SHP77 treated with DMSO at 0.1 percent for 48 hours (cell line): ENCODE results near the gene SOX11.
"Not testable (repeated sequence)": the region's sequence is repeated elsewhere in the genome, so short reads cannot be mapped to it uniquely, and the experiment has no call there.

ENCODE experiments used
- DNase-seq: peaks from one replicate; lab custom pipeline; 2025; lab: John Stamatoyannopoulos, UW

The SOX11 gene

DNA sequence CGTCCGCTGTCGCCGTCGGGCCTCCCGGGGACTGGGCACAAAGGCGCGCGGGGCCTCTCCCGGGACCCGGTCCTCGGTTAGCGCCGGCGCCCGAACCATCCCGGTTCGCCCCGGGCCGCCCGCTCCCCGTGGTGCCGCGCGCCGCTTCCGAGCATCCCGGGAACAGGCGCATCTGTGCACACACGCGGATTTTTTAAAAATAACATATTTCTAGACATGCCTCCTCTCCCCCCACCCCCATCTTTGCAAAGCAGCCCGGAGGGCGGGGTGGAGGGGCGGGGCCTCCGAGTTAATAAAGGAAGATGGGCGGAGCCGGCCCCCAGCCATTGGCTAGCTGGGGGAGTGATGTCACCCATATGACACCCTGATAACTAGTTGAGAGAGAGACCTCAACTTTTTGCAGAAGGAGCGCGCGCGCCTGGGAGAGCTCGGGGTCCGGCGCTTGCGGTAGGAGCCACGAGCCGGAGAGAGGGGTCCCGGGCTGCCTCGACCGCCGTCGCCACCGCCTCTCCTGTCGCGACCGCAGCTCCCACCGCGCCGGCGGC lies at the start of gene SOX11:
Gene SOX11 (plus strand): TSS at position 400 of the 545 bp plus-strand sequence. CDS start 338 bp downstream, outside the sequence.
- DNase-seq: peak; percentile 96

DNA sequence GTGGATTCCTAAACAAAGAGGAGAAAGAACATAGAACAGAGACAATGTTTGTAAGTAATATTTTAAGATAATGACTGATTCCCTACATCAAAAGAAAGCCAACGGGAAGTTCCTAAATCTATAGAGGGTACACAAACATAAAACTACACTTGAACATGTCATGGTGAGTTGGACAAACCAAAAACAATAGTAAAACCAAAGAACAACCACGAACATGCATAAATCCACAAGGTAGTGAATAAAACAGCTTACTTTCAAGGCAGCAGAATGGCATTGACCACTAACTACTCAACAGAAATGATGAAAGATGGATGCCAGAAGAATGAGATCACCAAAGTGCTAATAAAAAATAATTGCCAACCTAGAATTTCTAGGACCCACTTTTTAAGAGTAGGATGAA lies 39.5 kb upstream of the SOX11 start:
- not testable (repeated sequence) for DNase-seq

DNA sequence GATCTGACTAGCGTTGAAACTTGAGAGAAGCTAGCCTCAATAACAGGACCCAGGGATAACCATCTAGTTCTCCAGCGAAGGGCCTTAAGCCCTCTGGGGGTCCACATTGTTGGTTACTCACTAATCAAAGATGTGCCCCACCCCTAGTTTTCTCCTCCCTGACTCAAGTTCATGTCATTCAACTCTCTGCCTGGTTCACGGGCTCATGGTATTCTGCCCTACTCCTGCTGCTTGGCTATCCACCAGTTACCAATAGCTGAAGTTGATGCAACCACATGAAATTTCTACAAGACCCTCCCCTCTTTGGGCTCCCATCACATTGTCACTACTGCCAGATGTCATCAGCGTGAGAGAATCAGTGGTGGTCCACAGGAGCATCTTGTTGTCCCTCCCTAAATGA lies 38.4 kb upstream of the SOX11 start:
- not testable (repeated sequence) for DNase-seq

DNA sequence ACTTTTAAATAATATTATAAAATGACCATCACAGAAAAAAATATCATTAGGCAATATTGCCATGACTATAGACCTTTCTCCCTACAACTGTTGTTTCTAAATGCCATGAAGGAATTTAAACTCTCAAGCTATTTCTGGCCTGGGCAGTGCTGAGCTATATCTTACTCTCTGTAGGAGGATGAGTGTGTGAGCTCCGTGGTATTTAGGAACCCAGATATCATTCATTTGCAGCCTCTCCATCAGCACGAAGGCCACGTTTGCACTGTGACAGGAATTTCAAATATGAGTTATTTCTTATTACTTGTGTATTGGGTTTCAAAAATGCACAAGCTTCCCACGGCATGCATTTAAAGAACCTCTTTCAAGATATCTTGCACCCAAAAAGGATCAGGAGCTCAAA lies 35.0 kb upstream of the SOX11 start:
- no peak for DNase-seq

DNA sequence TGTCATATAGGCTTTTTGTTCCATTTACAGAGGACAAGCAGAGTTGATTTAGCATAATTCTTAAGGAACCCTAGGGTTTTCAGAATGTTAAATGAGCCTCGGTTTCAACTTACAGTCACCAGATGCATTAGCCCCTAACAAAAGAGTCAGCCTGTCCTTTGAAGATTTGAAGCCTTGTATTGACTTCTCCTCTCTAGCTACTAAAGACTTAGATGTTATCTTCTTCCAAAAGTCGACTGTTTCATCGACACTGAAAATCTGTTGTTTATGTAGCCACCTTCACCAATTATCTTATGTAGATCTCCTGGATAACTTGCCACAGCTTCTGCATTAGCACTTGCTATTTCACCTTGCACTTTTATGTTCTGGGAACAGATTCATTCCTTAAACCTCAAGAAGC lies 31.6 kb upstream of the SOX11 start:
- no peak for DNase-seq

DNA sequence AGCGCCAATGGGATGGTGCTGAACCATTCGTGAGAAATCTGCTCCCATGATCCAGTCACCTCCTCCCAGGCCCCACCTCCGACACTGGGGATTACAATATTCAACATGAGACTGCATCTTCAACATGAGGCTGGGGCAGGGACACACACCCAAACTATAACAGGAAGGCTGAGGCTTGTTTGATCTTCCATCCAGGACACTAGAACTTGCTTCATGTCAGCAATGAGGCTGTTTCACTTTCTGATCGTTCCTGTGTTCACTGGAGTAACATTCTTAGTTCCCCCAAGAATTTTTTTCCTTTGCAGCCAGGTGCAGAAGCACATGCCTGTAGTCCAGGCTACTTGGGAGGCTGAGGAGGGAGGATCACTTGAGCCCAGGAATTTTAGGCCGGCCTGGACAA lies 30.8 kb upstream of the SOX11 start:
- no peak for DNase-seq

DNA sequence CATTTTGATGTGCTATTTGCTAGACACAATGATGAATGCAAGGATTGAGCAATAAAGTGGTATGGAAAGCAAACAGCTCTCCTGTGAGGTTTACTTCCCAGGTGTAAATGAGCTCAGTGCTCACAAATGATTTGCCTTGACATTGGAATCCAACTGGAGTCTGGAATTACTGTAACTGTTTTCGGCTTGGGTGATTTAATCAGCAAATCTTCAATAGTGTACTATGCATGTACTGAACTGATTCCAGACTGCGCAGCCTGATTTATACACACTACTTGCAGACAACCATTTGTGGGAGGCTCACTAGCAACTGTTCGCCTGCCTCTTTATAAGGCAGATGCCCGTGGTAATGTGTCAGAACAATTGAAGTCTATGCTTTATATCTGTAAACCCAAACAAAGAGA lies 27.9 kb upstream of the SOX11 start:
- no peak for DNase-seq

DNA sequence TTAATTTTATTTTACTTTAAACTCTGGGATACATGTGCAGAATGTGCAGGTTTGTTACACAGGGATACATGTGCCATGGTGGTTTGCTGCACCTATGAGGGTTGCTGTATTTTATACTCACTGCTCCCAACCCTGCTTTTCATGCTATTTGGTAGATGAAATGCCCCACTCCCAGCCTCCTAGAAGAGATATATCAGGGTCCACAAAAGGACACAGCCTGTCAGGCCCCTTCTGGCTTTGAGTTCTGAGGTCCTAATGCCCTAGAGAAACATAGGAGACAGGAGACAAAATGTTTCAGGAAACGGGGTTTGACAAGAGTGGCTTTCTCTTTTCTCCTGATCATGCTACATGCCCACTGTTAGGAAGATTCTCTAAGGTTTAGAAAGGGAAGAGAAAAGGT lies 27.1 kb upstream of the SOX11 start:
- DNase-seq: no peak

DNA sequence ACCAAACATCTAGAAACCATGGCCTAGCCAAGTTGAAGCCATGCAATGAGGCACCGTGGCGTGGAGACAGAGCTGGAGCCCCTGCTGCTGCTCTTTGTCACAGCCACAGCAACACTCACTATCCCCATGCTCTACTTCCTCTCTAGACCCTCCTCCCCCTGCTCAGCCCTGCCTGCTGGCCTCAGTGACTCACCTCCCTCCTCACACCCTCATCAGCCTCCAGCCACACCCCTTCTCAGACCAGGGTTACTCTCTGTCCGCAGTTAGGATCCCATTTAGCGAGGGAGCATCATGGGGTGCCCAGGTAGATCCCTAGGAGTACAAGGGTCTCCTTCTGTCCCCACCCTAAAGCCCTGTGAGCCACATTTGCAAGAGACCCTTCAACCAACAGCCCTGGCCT lies 25.4 kb upstream of the SOX11 start:
- no peak for DNase-seq

DNA sequence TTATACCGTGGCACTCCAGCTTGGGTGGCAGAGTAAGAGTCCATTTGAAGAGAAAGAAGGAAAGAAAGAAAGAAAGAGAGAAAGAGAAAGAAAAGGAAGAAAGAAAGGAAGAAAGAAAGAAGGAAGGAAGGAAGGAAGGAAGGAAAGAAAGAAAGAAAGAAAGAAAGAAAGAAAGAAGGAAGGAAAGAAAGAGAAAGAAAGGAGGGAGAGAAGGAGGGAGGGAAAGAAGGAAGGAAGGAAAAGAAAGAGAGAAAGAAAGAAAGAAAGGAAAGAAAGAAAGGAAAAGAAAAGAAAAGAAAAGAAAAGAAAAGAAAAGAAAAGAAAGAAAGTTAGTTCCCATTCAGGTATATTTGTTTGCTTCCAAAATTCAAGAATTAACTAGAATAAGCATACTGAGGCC lies 24.5 kb upstream of the SOX11 start:
- not testable (repeated sequence) for DNase-seq

DNA sequence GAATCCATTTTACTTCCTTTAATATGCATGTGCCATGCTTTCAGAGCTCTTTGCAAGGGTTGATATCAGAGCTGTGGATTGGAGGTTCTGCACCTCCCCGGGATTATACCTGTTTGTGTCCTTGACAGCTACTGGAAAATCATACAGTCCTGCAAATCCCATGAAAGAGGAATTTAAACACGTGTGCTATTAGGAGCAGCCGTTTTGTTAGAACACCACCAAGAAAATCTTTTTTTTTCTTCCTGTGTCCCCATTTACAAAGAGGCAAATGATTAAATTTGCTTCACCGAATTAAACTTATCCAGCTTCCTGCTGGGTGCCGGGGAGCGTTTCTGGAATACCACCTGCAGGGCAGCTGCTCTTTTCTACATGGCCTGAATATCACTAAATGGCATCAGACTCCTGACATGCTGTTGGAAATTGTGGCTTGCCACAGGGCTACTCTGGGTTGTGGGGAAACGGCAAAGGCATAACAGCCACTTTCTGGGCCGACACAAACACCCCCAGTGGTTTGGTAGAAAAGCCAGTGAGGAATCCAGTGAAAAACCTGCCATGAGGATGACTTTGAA lies 23.4 kb upstream of the SOX11 start:
- no peak for DNase-seq

DNA sequence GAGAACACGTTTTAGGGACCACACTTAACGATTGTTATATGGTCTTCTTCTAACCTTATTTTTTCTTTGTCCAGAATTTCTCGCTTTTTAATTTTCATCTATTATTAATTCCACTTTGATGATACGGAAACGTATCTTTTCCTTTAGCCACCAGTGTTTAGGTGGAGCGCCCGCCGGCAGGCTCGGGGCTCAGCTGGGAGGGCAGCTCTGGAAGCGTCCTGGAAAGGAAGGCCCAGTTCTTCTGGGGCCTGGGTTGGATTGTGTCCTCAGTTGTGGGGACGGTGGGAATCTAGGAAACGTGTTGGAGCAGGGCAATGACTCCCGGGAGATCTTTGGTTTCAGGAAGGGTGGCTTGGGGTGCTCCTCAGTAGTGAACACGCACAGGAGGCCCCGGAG lies 19.4 kb upstream of the SOX11 start:
- no peak for DNase-seq

DNA sequence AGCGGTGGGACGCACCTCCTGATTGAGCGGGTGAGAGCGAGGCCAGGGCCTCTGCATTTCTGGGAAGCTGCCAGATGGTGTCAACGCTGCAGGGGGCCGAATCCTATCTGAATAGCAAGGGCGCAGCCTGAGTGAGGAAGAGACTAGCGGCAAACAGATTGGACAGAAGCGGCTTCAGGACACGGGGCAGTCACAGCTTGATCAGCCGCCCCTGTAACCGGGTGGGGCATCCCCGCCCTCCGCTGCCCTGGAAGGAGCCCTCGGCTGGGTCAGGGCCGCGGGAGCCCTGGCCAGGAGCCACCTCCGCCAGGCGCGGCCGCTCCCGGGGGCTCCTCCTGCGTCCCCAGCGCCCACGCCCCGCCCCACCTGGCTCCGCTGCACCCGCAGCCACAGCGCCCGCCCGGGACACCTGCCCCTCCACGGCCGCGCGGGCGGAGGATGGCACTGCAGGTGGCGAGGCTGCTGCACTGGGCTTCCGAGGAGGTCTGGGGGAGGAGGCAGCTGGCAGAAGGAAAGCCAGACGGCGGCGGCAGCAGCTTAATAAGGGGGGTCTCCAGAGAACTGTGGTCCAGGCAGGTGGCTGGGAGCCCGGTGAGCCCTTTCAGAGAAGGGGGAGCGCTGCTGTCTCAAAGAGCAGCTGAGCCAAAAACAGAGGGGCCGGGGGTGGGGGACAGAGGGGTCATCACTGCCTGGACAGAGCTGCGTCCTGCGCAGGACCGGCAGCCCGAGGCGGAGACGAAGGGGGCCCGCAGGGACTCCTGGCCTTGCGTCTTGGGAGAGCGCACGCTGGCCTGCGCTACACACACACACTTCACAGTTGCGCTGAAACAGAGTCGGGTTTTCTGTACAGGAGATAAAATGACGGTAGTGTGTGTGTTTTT lies 18.8 kb upstream of the SOX11 start:
- peak; percentile 36 for DNase-seq

DNA sequence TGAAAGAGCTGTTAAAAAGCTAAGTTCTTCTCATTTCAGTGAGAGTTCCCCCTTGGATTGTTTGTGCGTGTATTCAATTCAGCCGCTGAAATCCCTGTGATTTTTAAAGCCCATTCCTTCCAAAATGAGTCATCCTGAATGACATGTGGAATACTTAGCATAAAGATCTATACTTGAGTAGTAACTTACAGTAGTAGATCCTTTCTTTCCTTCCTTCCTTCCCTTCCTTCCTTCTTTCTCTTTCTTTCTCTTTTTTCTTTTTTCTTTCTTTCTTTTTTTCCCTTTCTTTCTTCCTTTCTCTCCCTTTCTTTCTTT lies 18.2 kb upstream of the SOX11 start:
- DNase-seq: no peak

DNA sequence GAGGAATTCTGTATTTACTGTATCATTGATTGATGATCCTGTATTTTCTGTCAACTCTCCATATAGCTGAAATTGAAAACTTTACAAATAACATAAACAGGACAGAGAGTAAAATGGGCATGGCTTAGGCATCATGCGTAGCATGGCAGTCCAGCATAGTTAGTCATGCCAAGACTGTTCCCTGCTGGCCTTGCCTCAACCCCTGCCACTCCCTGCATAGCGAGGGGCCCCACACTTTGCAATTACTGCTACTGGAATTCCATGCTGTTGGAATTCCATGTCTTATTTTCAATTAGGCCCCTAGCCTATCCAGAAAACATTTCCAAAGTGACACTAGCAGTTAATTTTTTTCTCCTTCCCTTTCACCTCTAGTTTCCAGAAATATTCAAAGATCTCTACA lies 15.1 kb upstream of the SOX11 start:
- DNase-seq: no peak

DNA sequence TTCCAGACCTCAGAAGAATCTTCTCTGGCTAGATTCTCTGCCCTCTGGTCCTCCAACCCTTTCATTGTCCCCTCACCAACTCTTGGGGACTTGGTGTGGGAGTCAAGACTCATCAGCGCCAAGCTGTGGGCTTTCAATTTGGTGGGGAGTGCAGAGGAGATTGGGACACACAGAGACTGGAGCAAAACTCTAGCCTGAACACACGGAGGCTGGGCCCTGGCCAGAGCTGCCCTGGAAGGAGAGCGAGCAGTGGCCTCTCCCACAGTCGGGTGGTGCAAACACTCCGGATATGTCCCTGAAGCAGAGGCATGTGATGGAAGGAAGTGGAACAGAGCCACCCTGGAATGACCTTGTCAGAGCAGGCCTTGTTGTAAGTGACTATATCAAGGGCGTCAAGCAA lies 8.7 kb upstream of the SOX11 start:
- DNase-seq: no peak

DNA sequence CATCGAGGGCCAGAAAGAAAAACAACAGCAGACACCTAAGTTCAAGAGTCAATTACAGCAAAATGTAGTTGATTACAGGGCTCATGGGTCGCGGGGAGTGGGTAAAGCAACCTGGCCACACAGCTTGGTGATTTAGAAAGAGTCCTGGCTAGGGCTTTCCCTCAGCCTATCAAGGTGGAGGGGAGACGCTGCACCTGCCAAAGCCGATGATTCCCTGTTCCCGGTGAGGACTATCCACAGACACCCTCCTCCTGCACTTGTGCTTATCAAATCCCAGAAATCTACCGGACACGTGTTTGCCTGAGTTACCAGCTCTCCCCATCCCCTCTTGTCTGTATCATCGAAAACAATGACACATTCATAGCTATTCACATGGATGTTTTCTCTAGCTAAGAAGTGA lies 7.0 kb upstream of the SOX11 start:
- DNase-seq: no peak

DNA sequence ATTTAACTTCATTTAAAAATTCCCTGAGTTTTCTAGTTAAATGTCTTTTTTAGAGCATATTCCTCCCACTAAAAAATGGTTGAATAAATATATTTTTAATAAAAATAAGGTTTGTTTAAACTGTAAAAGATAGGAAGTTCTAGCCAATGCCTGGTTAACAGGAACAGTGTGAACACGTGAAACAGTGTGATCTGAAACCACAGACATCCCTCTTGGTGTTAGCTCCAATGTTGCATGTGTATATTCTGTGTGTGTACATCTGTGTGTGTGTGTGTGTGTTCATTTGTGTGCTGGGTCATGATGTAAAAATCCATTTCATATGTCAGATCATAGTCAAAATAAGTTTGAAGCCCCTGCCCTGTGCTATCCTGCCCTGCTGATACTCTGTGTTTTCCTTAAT lies 6.1 kb upstream of the SOX11 start:
- no peak for DNase-seq

DNA sequence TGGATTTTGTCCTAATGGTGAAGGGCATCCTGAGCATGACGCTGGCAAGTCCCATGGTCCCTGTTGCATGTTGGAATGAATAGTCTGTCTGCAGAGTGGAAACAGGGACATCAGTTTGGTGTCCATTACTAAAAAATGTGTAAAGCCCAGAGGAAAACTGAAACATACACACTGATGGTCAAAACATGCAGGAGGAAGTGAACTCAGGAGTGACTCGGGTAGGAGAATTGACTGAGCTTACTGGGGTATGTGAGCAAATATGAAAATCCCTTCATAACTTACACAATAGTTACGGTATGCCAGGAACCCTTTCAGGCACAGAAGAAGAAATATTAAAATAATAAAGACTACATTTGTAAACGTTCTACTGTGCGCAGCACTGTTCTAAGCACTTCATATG lies 5.6 kb upstream of the SOX11 start:
- DNase-seq: no peak

DNA sequence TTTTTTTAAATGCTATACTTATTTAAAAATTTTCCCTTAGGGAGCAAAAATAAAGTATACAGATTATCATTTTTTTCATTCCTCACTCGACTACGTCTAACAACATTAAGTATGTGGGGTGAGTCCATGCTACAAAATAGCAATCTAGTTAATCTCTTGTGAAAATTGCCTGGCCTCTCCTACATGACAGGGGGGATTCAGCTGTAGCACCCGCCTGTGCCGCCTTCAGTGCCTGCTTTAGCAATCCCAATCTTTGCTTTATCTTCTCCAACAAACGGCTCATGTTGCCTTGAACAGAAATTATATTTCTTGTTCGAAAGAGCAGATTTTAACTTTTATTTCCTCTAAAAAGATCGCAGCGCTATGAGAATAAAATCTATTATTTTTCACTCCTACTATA lies 2.4 kb upstream of the SOX11 start:
- no peak for DNase-seq

DNA sequence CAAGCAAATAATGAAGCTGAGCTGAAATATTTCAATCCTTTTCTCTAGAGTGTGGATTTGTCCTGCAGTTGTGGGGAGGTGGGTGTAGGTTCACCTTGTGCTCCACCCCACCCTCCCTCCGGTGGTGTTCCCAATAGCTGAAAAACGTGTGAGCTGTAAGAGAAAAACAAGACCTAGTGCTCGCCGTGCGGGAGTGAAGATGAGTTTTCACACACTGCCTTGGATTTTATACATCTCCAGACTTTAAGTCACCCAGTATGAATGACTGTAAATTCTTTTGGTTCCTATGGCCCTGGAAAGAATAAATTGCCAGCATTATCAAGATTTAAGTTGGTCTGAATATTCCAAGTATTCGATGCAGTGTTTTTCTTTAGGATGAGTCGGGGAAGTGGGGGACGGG lies 1.9 kb upstream of the SOX11 start:
- DNase-seq: peak; percentile 25

DNA sequence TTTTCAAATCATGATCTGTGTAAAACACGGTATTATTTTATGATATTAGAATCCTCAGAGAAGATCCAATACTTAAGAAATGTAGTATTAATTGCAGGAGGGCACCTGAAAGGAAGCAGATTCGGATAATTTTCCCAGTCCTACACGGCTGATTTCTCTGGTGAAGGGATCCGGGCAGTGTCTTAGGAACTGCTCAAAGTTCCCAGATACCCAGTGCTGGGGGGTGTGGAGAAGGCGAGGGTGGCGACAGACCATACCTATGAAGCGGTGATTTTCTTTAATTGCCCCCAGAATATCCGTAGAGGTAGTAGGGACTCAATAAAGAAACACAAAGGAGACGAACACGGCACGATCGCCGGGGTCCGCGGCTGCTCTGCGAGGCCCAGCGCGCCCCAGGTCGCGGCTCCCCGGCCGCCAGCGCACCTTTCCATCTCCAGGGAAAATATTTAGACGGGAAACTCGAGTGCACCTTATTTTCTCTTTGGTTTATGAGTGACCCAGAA lies 1.4 kb upstream of the SOX11 start:
- peak; percentile 65 for DNase-seq

DNA sequence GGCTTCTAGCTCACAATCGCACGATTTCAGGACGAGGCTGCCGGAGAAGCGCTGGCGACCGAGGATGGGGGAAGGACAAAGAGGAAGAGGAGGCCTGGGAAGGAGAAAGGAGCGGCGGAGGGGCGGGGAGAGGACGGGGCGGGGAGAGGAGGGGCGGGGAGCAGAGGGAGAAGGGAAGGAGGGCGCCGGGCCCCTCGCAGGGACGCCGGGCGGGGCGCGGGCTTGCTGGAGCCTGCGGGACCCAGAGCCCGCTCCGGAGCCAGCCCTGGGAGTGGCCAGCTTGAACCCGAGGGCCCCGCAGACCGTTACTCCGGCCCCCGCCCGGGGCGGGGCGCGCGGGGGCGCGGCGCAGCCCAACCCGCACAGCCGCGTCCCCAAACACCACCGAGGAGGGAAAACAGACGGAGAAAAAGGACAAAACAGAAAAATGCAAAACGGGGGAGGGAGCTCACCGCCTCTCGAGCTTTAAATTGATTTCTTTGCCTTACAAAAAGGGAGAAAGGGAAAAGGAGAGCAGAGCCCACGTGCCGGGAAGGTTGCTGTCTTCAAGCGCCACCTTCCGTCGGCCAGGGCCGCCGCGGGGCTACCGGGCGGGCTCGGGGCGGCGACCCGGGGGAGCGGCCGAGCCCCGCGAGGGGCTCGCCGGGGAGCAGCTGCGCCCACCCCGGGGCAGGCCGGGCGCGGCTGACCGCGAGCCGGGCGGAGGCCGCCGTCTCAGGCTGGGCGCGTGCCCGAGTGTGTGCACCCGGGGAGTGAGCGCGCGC lies 781 bp upstream of the SOX11 start:
- DNase-seq: peak; percentile 68
